ENCODE measurements around the gene SH3PXD2A. TPM values are rescaled to one million over a fixed set of nuclear protein-coding genes. Genes with fewer than 3 reads are reported as not detected.

The SH3PXD2A gene
- total RNA-seq, 1 experiment from 2014 or later: 6.3 TPM

DNA sequence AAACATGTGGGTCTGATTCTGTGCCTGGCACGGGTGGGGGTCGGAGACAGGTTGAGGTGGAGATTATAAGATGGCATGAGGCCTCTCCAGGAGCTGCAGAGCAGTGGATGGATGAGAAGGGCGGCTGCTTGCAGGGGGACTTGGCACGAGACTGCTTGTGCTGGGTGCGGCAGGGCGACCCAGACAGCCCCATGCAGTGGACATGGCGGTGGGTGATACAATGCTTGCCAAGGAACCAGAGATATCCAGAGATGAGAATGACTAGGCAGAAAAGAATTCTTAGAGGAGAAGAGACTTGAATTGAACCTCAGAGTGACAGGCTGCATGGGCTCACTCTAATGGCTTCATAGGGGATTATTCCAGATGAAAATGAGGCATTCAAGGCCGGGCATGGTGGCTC lies 216.4 kb downstream of the SH3PXD2A start:
- H3K36me3 Mint-ChIP-seq (ENCODE audit: insufficient read depth, unreplicated experiment): no peaks in the 10 kb centered on the region
- CTCF ChIA-PET: no interaction called here
- no peaks in the 10 kb centered on the region for H3K27me3 Mint-ChIP-seq (ENCODE audit: insufficient read depth, unreplicated experiment)
- H3K9me3 Mint-ChIP-seq (ENCODE audit: unreplicated experiment): no peaks in the 10 kb centered on the region
- H3K4me3 ChIP-seq (ENCODE audit: low read depth, low read length): no peak overlapping the region
- H3K4me1 Mint-ChIP-seq (ENCODE audit: low read depth, unreplicated experiment): no peaks in the 10 kb centered on the region
- H3K27ac Mint-ChIP-seq (ENCODE audit: unreplicated experiment): no peak overlapping the region
- H3K36me3 ChIP-seq (ENCODE audit: control insufficient read depth, insufficient read depth, low read length): no peaks in the 10 kb centered on the region
- 0 out of 2 replicates have a peak, but pooled peaks cover 4% of the 10 kb centered on the region for H3K4me1 ChIP-seq
- H3K4me3 Mint-ChIP-seq (ENCODE audit: unreplicated experiment): no peak overlapping the region
- no peak for DNase-seq
- BruUV-seq (replicated peaks): no TSS peak
- intact Hi-C loops (cut with micrococcal nuclease; ENCODE audit: unreplicated experiment): no loop called here
- H3K27me3 ChIP-seq (replicated peaks; ENCODE audit: control insufficient read depth, insufficient read depth, low read length): no peaks in the 10 kb centered on the region
- no peaks in the 10 kb centered on the region for H3K9me3 ChIP-seq
- POLR2A ChIA-PET: no interaction called here
- TF ChIP-seq, protein P1, sequence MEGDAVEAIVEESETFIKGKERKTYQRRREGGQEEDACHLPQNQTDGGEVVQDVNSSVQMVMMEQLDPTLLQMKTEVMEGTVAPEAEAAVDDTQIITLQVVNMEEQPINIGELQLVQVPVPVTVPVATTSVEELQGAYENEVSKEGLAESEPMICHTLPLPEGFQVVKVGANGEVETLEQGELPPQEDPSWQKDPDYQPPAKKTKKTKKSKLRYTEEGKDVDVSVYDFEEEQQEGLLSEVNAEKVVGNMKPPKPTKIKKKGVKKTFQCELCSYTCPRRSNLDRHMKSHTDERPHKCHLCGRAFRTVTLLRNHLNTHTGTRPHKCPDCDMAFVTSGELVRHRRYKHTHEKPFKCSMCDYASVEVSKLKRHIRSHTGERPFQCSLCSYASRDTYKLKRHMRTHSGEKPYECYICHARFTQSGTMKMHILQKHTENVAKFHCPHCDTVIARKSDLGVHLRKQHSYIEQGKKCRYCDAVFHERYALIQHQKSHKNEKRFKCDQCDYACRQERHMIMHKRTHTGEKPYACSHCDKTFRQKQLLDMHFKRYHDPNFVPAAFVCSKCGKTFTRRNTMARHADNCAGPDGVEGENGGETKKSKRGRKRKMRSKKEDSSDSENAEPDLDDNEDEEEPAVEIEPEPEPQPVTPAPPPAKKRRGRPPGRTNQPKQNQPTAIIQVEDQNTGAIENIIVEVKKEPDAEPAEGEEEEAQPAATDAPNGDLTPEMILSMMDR (IDR thresholded peaks at IDR 0.05; ENCODE audit: insufficient read depth in 1 of 2, low read depth in 1 of 2, low read length in 1 of 2, severe bottlenecking in 1 of 2, unreplicated experiment in 1 of 2): no peak

DNA sequence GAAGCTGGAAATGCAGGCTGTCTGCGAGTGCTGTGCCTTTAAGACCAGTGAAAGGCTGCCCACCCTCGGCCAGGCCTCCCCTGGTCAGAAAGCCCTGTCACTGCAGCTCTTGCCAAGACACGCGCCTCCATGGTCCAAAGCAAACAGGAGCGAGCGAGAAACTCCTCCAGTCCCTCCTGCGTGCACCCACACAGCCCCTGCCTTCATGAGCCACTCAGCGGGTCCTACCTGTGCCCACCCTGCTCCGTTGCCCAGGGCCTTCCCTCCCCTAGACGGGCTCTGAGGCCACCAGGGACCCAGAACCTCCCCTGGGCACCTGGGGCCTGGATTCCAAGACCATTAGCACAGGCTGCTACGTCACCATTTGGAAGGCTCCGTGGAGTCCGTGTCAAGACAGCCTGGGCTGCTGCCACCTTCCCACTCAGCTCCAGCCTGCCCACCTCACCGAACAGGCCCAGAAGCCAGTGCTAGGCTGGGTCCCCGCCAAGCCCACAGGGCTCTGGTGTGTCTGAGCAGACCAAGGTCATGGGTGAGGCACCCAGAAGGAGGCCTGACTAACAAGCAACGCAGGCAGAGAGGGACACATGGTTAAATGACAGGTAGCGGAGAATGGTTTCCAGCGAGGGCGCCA lies 217.3 kb downstream of the SH3PXD2A start:
- intact Hi-C loops (cut with micrococcal nuclease; ENCODE audit: unreplicated experiment): no loop called here
- POLR2A ChIA-PET: no interaction called here
- no peak overlapping the region for H3K4me3 Mint-ChIP-seq (ENCODE audit: unreplicated experiment)
- Histone ChIP-seq H3K27me3 (replicated peaks; ENCODE audit: control insufficient read depth, insufficient read depth, low read length) (no peaks in the 10 kb centered on the region), H3K9me3 (no peaks in the 10 kb centered on the region), H3K36me3 (ENCODE audit: control insufficient read depth, insufficient read depth, low read length) (no peaks in the 10 kb centered on the region), H3K4me3 (ENCODE audit: low read depth, low read length) (no peak overlapping the region), H3K4me1 (0 out of 2 replicates have a peak, but pooled peaks cover 4% of the 10 kb centered on the region)
- no TSS peak for BruUV-seq (replicated peaks)
- TF ChIP-seq, protein P1 (IDR thresholded peaks at IDR 0.05; ENCODE audit: insufficient read depth in 1 of 2, low read depth in 1 of 2, low read length in 1 of 2, severe bottlenecking in 1 of 2, unreplicated experiment in 1 of 2): no peak
- no peak overlapping the region for H3K27ac Mint-ChIP-seq (ENCODE audit: unreplicated experiment)
- H3K27me3 Mint-ChIP-seq (ENCODE audit: insufficient read depth, unreplicated experiment): no peaks in the 10 kb centered on the region
- no peaks in the 10 kb centered on the region for H3K36me3 Mint-ChIP-seq (ENCODE audit: insufficient read depth, unreplicated experiment)
- no peaks in the 10 kb centered on the region for H3K9me3 Mint-ChIP-seq (ENCODE audit: unreplicated experiment)
- no peaks in the 10 kb centered on the region for H3K4me1 Mint-ChIP-seq (ENCODE audit: low read depth, unreplicated experiment)
- CTCF ChIA-PET: no interaction called here
- DNase-seq: no peak

DNA sequence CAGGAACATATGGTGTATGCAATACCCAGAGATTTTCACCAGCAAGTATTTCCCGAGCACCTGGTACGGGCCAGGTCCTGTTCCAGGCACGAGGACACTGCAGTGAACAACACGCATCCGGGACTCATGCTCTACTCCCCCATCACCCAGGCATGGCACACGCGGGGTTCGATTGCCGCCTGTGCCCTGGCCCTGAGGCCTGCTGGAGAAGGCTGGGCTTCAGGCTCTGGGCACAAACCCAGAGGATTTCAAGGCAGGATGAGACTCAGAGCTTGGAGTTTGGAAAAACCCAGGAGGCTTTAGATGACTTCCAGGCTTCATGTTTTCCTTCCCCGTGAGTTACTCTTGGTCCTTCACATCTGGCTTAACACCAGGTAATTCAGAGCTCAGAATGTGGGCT lies 218.4 kb downstream of the SH3PXD2A start:
- H3K4me3 Mint-ChIP-seq (ENCODE audit: unreplicated experiment): no peak overlapping the region
- no TSS peak for BruUV-seq (replicated peaks)
- no peaks in the 10 kb centered on the region for H3K36me3 ChIP-seq (ENCODE audit: control insufficient read depth, insufficient read depth, low read length)
- no peak for DNase-seq
- H3K4me3 ChIP-seq (ENCODE audit: low read depth, low read length): no peak overlapping the region
- H3K27me3 ChIP-seq (replicated peaks; ENCODE audit: control insufficient read depth, insufficient read depth, low read length): no peaks in the 10 kb centered on the region
- ChIA-PET CTCF (no interaction called here), POLR2A (no interaction called here)
- H3K27ac Mint-ChIP-seq (ENCODE audit: unreplicated experiment): no peak overlapping the region
- intact Hi-C loops (cut with micrococcal nuclease; ENCODE audit: unreplicated experiment): no loop called here
- no peaks in the 10 kb centered on the region for H3K9me3 ChIP-seq
- TF ChIP-seq, protein P1 (IDR thresholded peaks at IDR 0.05; ENCODE audit: insufficient read depth in 1 of 2, low read depth in 1 of 2, low read length in 1 of 2, severe bottlenecking in 1 of 2, unreplicated experiment in 1 of 2): no peak
- no peaks in the 10 kb centered on the region for H3K4me1 Mint-ChIP-seq (ENCODE audit: low read depth, unreplicated experiment)
- no peaks in the 10 kb centered on the region for H3K36me3 Mint-ChIP-seq (ENCODE audit: insufficient read depth, unreplicated experiment)
- H3K4me1 ChIP-seq: 0 out of 2 replicates have a peak, but pooled peaks cover under 1% of the 10 kb centered on the region
- no peaks in the 10 kb centered on the region for H3K27me3 Mint-ChIP-seq (ENCODE audit: insufficient read depth, unreplicated experiment)
- H3K9me3 Mint-ChIP-seq (ENCODE audit: unreplicated experiment): no peaks in the 10 kb centered on the region

All from Caco-2 (cell line).